Natural killer cell (primary cell): ENCODE results near the gene HSD17B1. TPM values are rescaled to one million over a fixed set of nuclear protein-coding genes. Genes with fewer than 3 reads are reported as not detected.
A peak's percentile ranks its signal among the peaks of the same experiment; 100 is the strongest.

Experiments used
- ATAC-seq, 3 donors: fragments of 150-1000 bp in 2 of 3; fragments of 200-7000 bp in 1 of 3; cut with Tn5 transposase; 1 replicate in 1 of 3; 2 replicates in 2 of 3; pipeline ENCODE4 v1.10.0; 2021; ENCODE audit warnings: mild to moderate bottlenecking in 2 of 3, moderate library complexity in 2 of 3
- DNase-seq, 2 donors: peaks; one replicate each; pipeline versions ENCODE4 v3.0.0 to v3.0.0-alpha.2; 2013 to 2021; ENCODE audit warnings: mixed read lengths in 1 of 2
- H3K27ac ChIP-seq: one replicate; pipeline ENCODE4 v1.5.1; 2013; ENCODE audit warnings: mild to moderate bottlenecking, low read length
- H3K27me3 ChIP-seq: one replicate; pipeline ENCODE4 v1.6.1; 2013; ENCODE audit warnings: low read length; ENCODE audit not compliant: control insufficient read depth, insufficient read depth
- H3K36me3 ChIP-seq: one replicate; pipeline ENCODE4 v1.6.1; 2013; ENCODE audit warnings: low read length; ENCODE audit not compliant: control insufficient read depth, insufficient read depth
- H3K4me1 ChIP-seq: one replicate; pipeline ENCODE4 v1.6.1; 2013; ENCODE audit warnings: low read length; ENCODE audit not compliant: control insufficient read depth, insufficient read depth
- H3K4me3 ChIP-seq: one replicate; pipeline ENCODE4 v1.5.1; 2013; ENCODE audit warnings: low read length
- H3K9me3 ChIP-seq: one replicate; pipeline ENCODE4 v1.6.1; 2013; ENCODE audit warnings: low read length; ENCODE audit not compliant: control insufficient read depth, insufficient read depth
- H3K27ac Mint-ChIP-seq, 2 donors: one replicate each; pipeline ENCODE4 v1.8.0; 2022; ENCODE audit warnings: mild to moderate bottlenecking in 2 of 2, mixed read lengths in 2 of 2, moderate library complexity in 1 of 2
- H3K27me3 Mint-ChIP-seq, 2 donors: one replicate each; pipeline ENCODE4 v1.8.0; 2022; ENCODE audit warnings: low read depth in 2 of 2, mixed read lengths in 2 of 2
- H3K36me3 Mint-ChIP-seq: one replicate; pipeline ENCODE4 v1.8.0; 2022; ENCODE audit warnings: mixed read lengths
- H3K4me1 Mint-ChIP-seq, 2 donors: one replicate each; pipeline ENCODE4 v1.8.0; 2022; ENCODE audit warnings: mixed read lengths in 2 of 2
- H3K4me3 Mint-ChIP-seq: one replicate; pipeline ENCODE4 v1.8.0; 2022; ENCODE audit warnings: mild to moderate bottlenecking, moderate library complexity, mixed read lengths
- H3K9me3 Mint-ChIP-seq, 2 donors: one replicate each; pipeline ENCODE4 v1.8.0; 2022; ENCODE audit warnings: mixed read lengths in 2 of 2
- WGBS: methylation state at CpG from one replicate; pipeline ENCODE4 v1.1.7; 2013; ENCODE audit warnings: missing lambda C conversion rate; ENCODE audit not compliant: insufficient coverage; 5-methylcytosine and 5-hydroxymethylcytosine counted together
- intact Hi-C: fragments of 100-400 bp; cut with micrococcal nuclease; formaldehyde crosslinking; loops from one replicate; pipeline ENCODE4 v1.14.2; 2022
- total RNA-seq, 4 donors: library from RNA; stranded (reverse); fragments of 120-200 nt in 1 of 4; gene quantifications; one replicate each; pipeline versions ENCODE4 v1.2.3 to v1.2.4, GENCODE V29; 2013 to 2022
- TF ChIP-seq, protein P1 (sequence below): fragments of 200-600 bp; IDR thresholded peaks from one replicate; pipeline ENCODE4 v1.8.0; 2022; ENCODE audit warnings: antibody characterized with exemption

HSD17B1 gene
- total RNA-seq, 3 donors from 2014 or later (not counting 1 experiment from before 2014, with no cell fraction given): 0.68 to 1.6 (median 1.2) TPM

DNA sequence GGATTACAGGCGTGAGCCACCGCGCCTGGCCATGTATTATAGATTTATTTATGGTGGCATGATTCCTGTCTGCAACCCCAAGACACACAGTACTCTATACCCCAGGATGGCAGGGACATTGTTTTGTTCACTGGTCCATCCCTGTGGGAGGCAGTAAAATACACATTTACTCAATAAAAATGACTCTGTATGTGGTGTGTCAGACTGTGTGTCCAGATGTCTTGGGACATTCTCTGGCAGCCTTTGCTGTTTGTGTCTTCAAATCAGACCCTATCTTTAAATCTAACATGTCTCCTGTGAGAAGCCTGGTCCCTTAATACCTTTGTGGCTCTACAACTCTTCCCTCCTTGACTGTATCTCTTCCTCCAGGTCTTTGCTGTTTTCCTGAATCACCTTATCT is 7.5 kb downstream of the HSD17B1 start:
- no peak for ATAC-seq
- peaks cover 15% of the 10 kb centered on the region for H3K36me3 ChIP-seq
- H3K9me3 ChIP-seq: no peaks in the 10 kb centered on the region
- H3K27me3 ChIP-seq: no peaks in the 10 kb centered on the region
- no peak for DNase-seq
- H3K4me1 ChIP-seq: peaks cover 40% of the 10 kb centered on the region
- Mint-ChIP-seq H3K36me3 (no peaks in the 10 kb centered on the region), H3K9me3 (no peaks in the 10 kb centered on the region), H3K27me3 (no peaks in the 10 kb centered on the region), H3K27ac (no peak overlapping the region), H3K4me1 (peaks cover 25 to 32% of the 10 kb centered on the region in 2 donors), H3K4me3 (peak overlapping the region; percentile 65)
- TF ChIP-seq, protein P1, sequence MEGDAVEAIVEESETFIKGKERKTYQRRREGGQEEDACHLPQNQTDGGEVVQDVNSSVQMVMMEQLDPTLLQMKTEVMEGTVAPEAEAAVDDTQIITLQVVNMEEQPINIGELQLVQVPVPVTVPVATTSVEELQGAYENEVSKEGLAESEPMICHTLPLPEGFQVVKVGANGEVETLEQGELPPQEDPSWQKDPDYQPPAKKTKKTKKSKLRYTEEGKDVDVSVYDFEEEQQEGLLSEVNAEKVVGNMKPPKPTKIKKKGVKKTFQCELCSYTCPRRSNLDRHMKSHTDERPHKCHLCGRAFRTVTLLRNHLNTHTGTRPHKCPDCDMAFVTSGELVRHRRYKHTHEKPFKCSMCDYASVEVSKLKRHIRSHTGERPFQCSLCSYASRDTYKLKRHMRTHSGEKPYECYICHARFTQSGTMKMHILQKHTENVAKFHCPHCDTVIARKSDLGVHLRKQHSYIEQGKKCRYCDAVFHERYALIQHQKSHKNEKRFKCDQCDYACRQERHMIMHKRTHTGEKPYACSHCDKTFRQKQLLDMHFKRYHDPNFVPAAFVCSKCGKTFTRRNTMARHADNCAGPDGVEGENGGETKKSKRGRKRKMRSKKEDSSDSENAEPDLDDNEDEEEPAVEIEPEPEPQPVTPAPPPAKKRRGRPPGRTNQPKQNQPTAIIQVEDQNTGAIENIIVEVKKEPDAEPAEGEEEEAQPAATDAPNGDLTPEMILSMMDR: no peak
- no CpG with 5 or more reads among the region's 3 CpGs for WGBS
- H3K27ac ChIP-seq: no peak overlapping the region
- H3K4me3 ChIP-seq: no peak overlapping the region
- intact Hi-C loops: no loop called here

DNA sequence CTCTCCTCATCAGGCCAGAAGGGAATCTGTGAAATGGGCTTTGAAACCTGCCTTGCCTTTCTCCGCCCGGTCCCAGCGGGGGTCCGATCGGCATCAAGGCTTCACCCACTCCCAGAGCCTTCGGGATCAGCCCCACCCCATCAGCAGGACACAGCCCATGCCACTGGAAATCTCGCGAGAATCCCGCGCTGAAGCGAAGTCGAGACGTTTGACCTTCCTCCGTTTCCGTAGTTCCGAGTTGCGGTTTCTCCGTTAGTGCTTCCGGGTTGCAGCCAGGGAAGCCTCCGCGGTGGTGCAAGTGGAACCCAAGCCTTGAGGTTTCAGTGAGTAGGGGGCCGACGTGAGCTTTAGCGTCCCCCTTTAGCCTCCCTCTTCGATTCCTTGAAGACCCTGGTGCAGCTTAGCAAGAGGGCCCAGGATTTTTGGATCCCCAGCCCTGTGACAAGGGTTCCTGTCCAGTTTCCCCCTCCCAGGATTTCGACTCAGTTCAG is 9.2 kb downstream of the HSD17B1 start, which contains the start of gene COASY:
Gene COASY, plus strand, starts transcription at position 252 of the 491 bp plus-strand sequence. CDS start 475 bp downstream, outside the sequence.
- Histone ChIP-seq H3K4me1 (peaks cover 44% of the 10 kb centered on the region), H3K36me3 (peaks cover 24% of the 10 kb centered on the region), H3K9me3 (no peaks in the 10 kb centered on the region), H3K27ac (peak within 1 kb of the TSS; percentile 82), H3K4me3 (peak within 1 kb of the TSS; percentile 95), H3K27me3 (no peaks in the 10 kb centered on the region)
- Mint-ChIP-seq H3K4me1 (peaks cover 30 to 35% of the 10 kb centered on the region in 2 donors), H3K27me3 (no peaks in the 10 kb centered on the region), H3K9me3 (no peaks in the 10 kb centered on the region), H3K27ac (peak within 1 kb of the TSS; percentile 90 to 94), H3K4me3 (peak within 1 kb of the TSS; percentile 96), H3K36me3 (no peaks in the 10 kb centered on the region)
- intact Hi-C loops: loop anchor here (2.0 kb wide), 1 partner anchor 17 kb away; no protein-coding TSS in a partner anchor
- ATAC-seq: peak; percentile 75 to 78 (median 78)
- peak; percentile 90 to 97 for DNase-seq
- under 1% methylated on average over 26 of the region's 26 CpGs for WGBS
- TF ChIP-seq, protein P1: no peak

DNA sequence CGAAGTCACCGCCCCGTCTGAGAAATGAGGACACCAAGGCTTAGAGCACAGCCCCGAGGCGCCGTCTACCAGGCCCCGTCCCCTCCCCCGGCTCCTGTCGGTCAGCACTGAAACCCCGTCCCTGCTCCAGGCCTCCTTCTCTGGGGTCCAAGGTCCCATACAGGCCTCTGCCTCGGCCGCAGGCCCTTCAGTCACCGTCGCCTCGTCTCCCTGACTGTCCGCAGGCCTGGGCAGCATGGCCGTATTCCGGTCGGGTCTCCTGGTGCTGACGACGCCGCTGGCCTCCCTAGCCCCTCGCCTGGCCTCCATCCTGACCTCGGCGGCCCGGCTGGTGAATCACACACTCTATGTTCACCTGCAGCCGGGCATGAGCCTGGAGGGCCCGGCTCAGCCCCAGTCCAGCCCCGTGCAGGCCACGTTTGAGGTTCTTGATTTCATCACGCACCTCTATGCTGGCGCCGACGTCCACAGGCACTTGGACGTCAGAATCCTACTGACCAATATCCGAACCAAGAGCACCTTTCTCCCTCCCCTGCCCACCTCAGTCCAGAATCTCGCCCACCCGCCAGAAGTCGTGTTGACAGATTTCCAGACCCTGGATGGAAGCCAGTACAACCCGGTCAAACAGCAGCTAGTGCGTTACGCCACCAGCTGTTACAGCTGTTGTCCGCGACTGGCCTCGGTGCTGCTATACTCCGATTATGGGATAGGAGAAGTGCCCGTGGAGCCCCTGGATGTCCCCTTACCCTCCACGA is 9.8 kb downstream of the HSD17B1 start:
- DNase-seq: peak in 1 of 2 donors; percentile 16
- peaks cover 33 to 38% of the 10 kb centered on the region in 2 donors for H3K4me1 Mint-ChIP-seq
- H3K4me3 Mint-ChIP-seq: peak overlapping the region; percentile 96

More for the DNA sequence above, 9.8 kb downstream of the HSD17B1 start:
- H3K27me3 ChIP-seq: no peaks in the 10 kb centered on the region
- peaks cover 24% of the 10 kb centered on the region for H3K36me3 ChIP-seq
- intact Hi-C loops: loop anchor here (2.0 kb wide), 1 partner anchor 16 kb away; no protein-coding TSS in a partner anchor
- ATAC-seq: no peak
- peaks cover 47% of the 10 kb centered on the region for H3K4me1 ChIP-seq
- 20% methylated on average over 48 of the region's 48 CpGs for WGBS
- TF ChIP-seq, protein P1: no peak
- H3K27ac ChIP-seq: peak overlapping the region; percentile 82
- Mint-ChIP-seq H3K27me3 (no peaks in the 10 kb centered on the region), H3K27ac (peak overlapping the region; percentile 90 to 94), H3K9me3 (no peaks in the 10 kb centered on the region), H3K36me3 (no peaks in the 10 kb centered on the region)
- H3K9me3 ChIP-seq: no peaks in the 10 kb centered on the region
- peak overlapping the region; percentile 95 for H3K4me3 ChIP-seq
